HCT116 (cell line): Measurements from ENCODE around the gene MTM1. TPM values are rescaled to one million over a fixed set of nuclear protein-coding genes. Genes with fewer than 3 reads are reported as not detected.

ENCODE experiments used
- ATAC-seq: fragments of 200-7000 bp; cut with Tn5 transposase; 2 replicates; pipeline ENCODE4 v1.9.1; 2020; ENCODE audit warnings: mild to moderate bottlenecking, moderate library complexity
- BruUV-seq: library from RNA; stranded (reverse); fragments of 400-500 nt; replicated peaks from 2 replicates; lab custom pipeline; 2021; lab: Mats Ljungman, UMichigan
- CTCF ChIA-PET: fragments of 300-600 bp; sonication (Branson Sonifier 250); formaldehyde crosslinking; loops from one replicate; lab custom pipeline; 2021; ENCODE audit warnings: antibody characterized with exemption; lab: Charles Lee
- POLR2A ChIA-PET: fragments of 300-600, 350-600 bp; sonication (Branson Sonifier 250); formaldehyde crosslinking; loops from one replicate; lab custom pipeline; 2021; ENCODE audit warnings: antibody characterized with exemption; lab: Charles Lee
- RAD21 ChIA-PET, 2 experiments: fragments of 300-600 bp; sonication (Branson Sonifier 250); formaldehyde crosslinking; loops; one replicate each; lab custom pipeline; 2023; ENCODE audit warnings: low total read pairs in 2 of 2; ENCODE audit not compliant: uncharacterized antibody in 2 of 2, unreplicated experiment in 2 of 2, low non-redundant PET in 1 of 2; lab: Charles Lee
- DNase-seq: peaks from one replicate; pipeline ENCODE4 v3.0.0-alpha.2; 2010; ENCODE audit warnings: low read depth, low spot score
- H2AFZ ChIP-seq: fragments of 200-600 bp; shearing (Covaris generic), sonication (generic); 2 replicates; pipeline ENCODE4 v1.6.1; 2017; ENCODE audit warnings: low read depth, mixed run types, mixed read lengths, antibody characterized with exemption, low read length; ENCODE audit not compliant: poor library complexity, severe bottlenecking
- H3K27ac ChIP-seq: 2 replicates; pipeline ENCODE4 v1.5.1; 2012; ENCODE audit warnings: low read depth, low read length
- H3K27me3 ChIP-seq: fragments of 200-600 bp; sonication (generic); 2 replicates; pipeline ENCODE4 v1.6.1; 2016; ENCODE audit warnings: mixed run types, low read length, mixed read lengths; ENCODE audit not compliant: insufficient read depth
- H3K36me3 ChIP-seq, 2 experiments: fragments of 200-500 bp in 1 of 2; fragments of 200-600 bp in 1 of 2; sonication (Bioruptor generic) in 1 of 2; sonication (generic) in 1 of 2; 2 replicates each; pipeline versions ENCODE4 v1.5.1 to v1.6.1; 2014 to 2016; ENCODE audit warnings: low read length in 2 of 2, inconsistent platforms in 1 of 2, mixed read lengths in 1 of 2, mixed run types in 1 of 2; ENCODE audit not compliant: insufficient read depth in 2 of 2, control insufficient read depth in 1 of 2
- H3K4me1 ChIP-seq, 2 experiments: fragments of 200-600 bp in 1 of 2; sonication (generic) in 1 of 2; 2 replicates each; pipeline versions ENCODE4 v1.5.1 to v1.6.1; 2012 to 2017; ENCODE audit warnings: low read length in 2 of 2, inconsistent platforms in 1 of 2, mild to moderate bottlenecking in 1 of 2, mixed read lengths in 1 of 2, mixed run types in 1 of 2, moderate library complexity in 1 of 2; ENCODE audit not compliant: insufficient read depth in 2 of 2, control insufficient read depth in 1 of 2
- H3K4me2 ChIP-seq: fragments of 200-600 bp; sonication (generic); 2 replicates; pipeline ENCODE4 v1.6.1; 2017; ENCODE audit warnings: mixed run types, low read length, mixed read lengths
- H3K4me3 ChIP-seq, 2 experiments: fragments of 200-600 bp in 1 of 2; sonication (generic) in 1 of 2; replicated peaks in 1 of 2; 2 replicates each; pipeline ENCODE4 v1.5.1; 2011 to 2016; ENCODE audit warnings: low read length in 2 of 2, control low read depth in 1 of 2, low read depth in 1 of 2, mild to moderate bottlenecking in 1 of 2, mixed read lengths in 1 of 2, mixed run types in 1 of 2
- H3K79me2 ChIP-seq: fragments of 200-600 bp; sonication (generic); 2 replicates; pipeline ENCODE4 v1.6.1; 2017; ENCODE audit warnings: mild to moderate bottlenecking, mixed run types, low read length, moderate library complexity, mixed read lengths; ENCODE audit not compliant: insufficient read depth
- H3K9ac ChIP-seq: fragments of 200-600 bp; sonication (generic); 2 replicates; pipeline ENCODE4 v1.6.1; 2016; ENCODE audit warnings: low read length, mixed read lengths
- H3K9me2 ChIP-seq: fragments of 200-600 bp; sonication (generic), shearing (Covaris generic); 2 replicates; pipeline ENCODE4 v1.6.1; 2017; ENCODE audit warnings: mixed run types, mild to moderate bottlenecking, moderate library complexity; ENCODE audit not compliant: insufficient read depth
- H3K9me3 ChIP-seq, 2 experiments: fragments of 200-500 bp in 1 of 2; fragments of 200-600 bp in 1 of 2; sonication (Bioruptor generic) in 1 of 2; sonication (generic) in 1 of 2; 2 replicates each; pipeline ENCODE4 v1.6.1; 2014 to 2017; ENCODE audit warnings: low read length in 2 of 2, mixed read lengths in 2 of 2, inconsistent platforms in 1 of 2, low read depth in 1 of 2, mild to moderate bottlenecking in 1 of 2, mixed run types in 1 of 2, moderate library complexity in 1 of 2; ENCODE audit not compliant: control insufficient read depth in 1 of 2, insufficient read depth in 1 of 2
- H4K20me1 ChIP-seq: fragments of 200-600 bp; sonication (generic), shearing (Covaris generic); 2 replicates; pipeline ENCODE4 v1.6.1; 2017; ENCODE audit warnings: mixed run types, mild to moderate bottlenecking, moderate library complexity; ENCODE audit not compliant: insufficient read depth
- ATF3 ChIP-seq: IDR thresholded peaks from 2 replicates; pipeline ENCODE4 v1.6.1; 2012
- CBX3 ChIP-seq: IDR thresholded peaks from 2 replicates; pipeline ENCODE4 v1.6.1; 2012; ENCODE audit warnings: low read depth
- CEBPB ChIP-seq: IDR thresholded peaks from 2 replicates; pipeline ENCODE4 v1.6.1; 2012; ENCODE audit warnings: low read depth
- ELF1 ChIP-seq: IDR thresholded peaks from 2 replicates; pipeline ENCODE4 v1.6.1; 2012; ENCODE audit warnings: low read depth, borderline replicate concordance
- EZH2 ChIP-seq: fragments of 200-600 bp; sonication (generic); IDR thresholded peaks from 2 replicates; pipeline ENCODE4 v1.6.1; 2017; ENCODE audit warnings: antibody characterized with exemption, mixed run types
- EZH2phosphoT487 ChIP-seq: fragments of 200-600 bp; IDR thresholded peaks from 2 replicates; pipeline ENCODE4 v1.6.1; 2018; ENCODE audit warnings: antibody characterized with exemption, borderline replicate concordance
- MAX ChIP-seq: IDR thresholded peaks from 2 replicates; pipeline ENCODE4 v1.6.1; 2012
- POLR2A ChIP-seq: IDR thresholded peaks from 2 replicates; pipeline ENCODE4 v1.7.0; 2011; ENCODE audit warnings: borderline replicate concordance; ENCODE audit not compliant: insufficient read depth, insufficient read length; ENCODE audit errors: extremely low read depth
- POLR2AphosphoS5 ChIP-seq: IDR thresholded peaks from 2 replicates; pipeline ENCODE4 v1.6.1; 2011; ENCODE audit warnings: mild to moderate bottlenecking, low read depth, low read length, moderate library complexity
- RAD21 ChIP-seq: IDR thresholded peaks from 2 replicates; pipeline ENCODE4 v1.6.1; 2012; ENCODE audit warnings: low read depth, mild to moderate bottlenecking
- REST ChIP-seq: IDR thresholded peaks from 2 replicates; pipeline ENCODE4 v1.6.1; 2012; ENCODE audit warnings: low read depth
- SIN3A ChIP-seq: IDR thresholded peaks from 2 replicates; pipeline ENCODE4 v1.6.1; 2012; ENCODE audit warnings: low read depth
- SP1 ChIP-seq: IDR thresholded peaks from 2 replicates; pipeline ENCODE4 v1.6.1; 2012; ENCODE audit warnings: low read depth
- SRF ChIP-seq: IDR thresholded peaks from 2 replicates; pipeline ENCODE4 v1.6.1; 2012; ENCODE audit warnings: low read depth
- TCF7L2 ChIP-seq: IDR thresholded peaks from 2 replicates; pipeline ENCODE4 v1.7.0; 2011; ENCODE audit warnings: borderline replicate concordance, inconsistent platforms; ENCODE audit not compliant: insufficient read depth, insufficient read length; ENCODE audit errors: extremely low read depth
- ZFX ChIP-seq: fragments of 450-650 bp; IDR thresholded peaks from 2 replicates; pipeline ENCODE4 v1.6.1; 2017
- intact Hi-C: fragments of 100-400 bp; cut with micrococcal nuclease; formaldehyde crosslinking; loops from 2 replicates; pipeline ENCODE4 v1.10.0; 2022
- total RNA-seq: library from RNA; stranded (reverse); gene quantifications from one replicate; pipeline ENCODE4 v1.2.1, GENCODE V29; 2021; ENCODE audit not compliant: unreplicated experiment

MTM1 gene
- total RNA-seq, 1 experiment from 2014 or later: 6.5 TPM

- Histone ChIP-seq H3K9me2 (no peaks in the 10 kb centered on the region), H3K9me3 (no peaks in the 10 kb centered on the region), H4K20me1 (no peaks in the 10 kb centered on the region), H3K4me3 (no peak overlapping the region), H2AFZ (no peak overlapping the region), H3K4me1 (peaks cover 0 to 12% of the 10 kb centered on the region in 2 experiments; a peak in 1 of 4 replicates), H3K4me2 (no peak overlapping the region), H3K9ac (no peak overlapping the region), H3K36me3 (no peaks in the 10 kb centered on the region), H3K27ac (no peak overlapping the region), H3K79me2 (peaks cover 2% of the 10 kb centered on the region; the same call in 1 of the 2 replicates), H3K27me3 (no peaks in the 10 kb centered on the region)
- CTCF ChIA-PET: no interaction called here
- intact Hi-C loops: no loop called here
- DNase-seq (no peak), ATAC-seq (no peak)
- TF ChIP-seq SRF (no peak), CBX3 (no peak), RAD21 (no peak), ATF3 (no peak), SP1 (no peak), ELF1 (no peak), REST (no peak), EZH2 (no peak), MAX (no peak), POLR2AphosphoS5 (no peak), SIN3A (no peak), ZFX (no peak), CEBPB (no peak), EZH2phosphoT487 (no peak), POLR2A (no peak), TCF7L2 (no peak)
- POLR2A ChIA-PET: no interaction called here
- BruUV-seq: no TSS peak
- RAD21 ChIA-PET: no interaction called here
Observed at GRCh38 chrX:150564838-150565237, 3.6 kb upstream of the MTM1 start.
